IPS-11a (cell line): Measurements from ENCODE around the gene CLEC11A.

ENCODE experiments used
- H3K4me3 ChIP-seq: one replicate; pipeline ENCODE4 v1.5.1; 2013; ENCODE audit warnings: low read depth, low read length, control low read depth

Gene CLEC11A

GRCh38 chr19:50723069-50723468 lies at the start of gene CLEC11A:
Gene CLEC11A (plus strand): TSS chr19:50723364. CDS start chr19:50723526, 162 bp downstream.
- peak within 1 kb of the TSS; percentile 67 for H3K4me3 ChIP-seq

- H3K4me3 ChIP-seq, result no peak overlapping the region
Measured at GRCh38 chr19:50676625-50677197, 46.5 kb upstream of the CLEC11A start.

- H3K4me3 ChIP-seq, result no peak overlapping the region
Measured at GRCh38 chr19:50677636-50678035, 45.5 kb upstream of the CLEC11A start.

GRCh38 chr19:50678323-50678722 lies 44.8 kb upstream of the CLEC11A start:
- H3K4me3 ChIP-seq, result no peak overlapping the region

- no peak overlapping the region for H3K4me3 ChIP-seq
Measured at GRCh38 chr19:50679177-50680125, 43.7 kb upstream of the CLEC11A start.

GRCh38 chr19:50686310-50687032 lies 36.7 kb upstream of the CLEC11A start:
- H3K4me3 ChIP-seq, result peak overlapping the region; percentile 2

- H3K4me3 ChIP-seq, result no peak overlapping the region
Measured at GRCh38 chr19:50688766-50689165, 34.4 kb upstream of the CLEC11A start.

- H3K4me3 ChIP-seq, result no peak overlapping the region
Measured at GRCh38 chr19:50690439-50690838, 32.7 kb upstream of the CLEC11A start.

GRCh38 chr19:50693064-50693975 lies 29.8 kb upstream of the CLEC11A start:
- H3K4me3 ChIP-seq, result peak overlapping the region; percentile 8

GRCh38 chr19:50694815-50695145 lies 28.4 kb upstream of the CLEC11A start:
- H3K4me3 ChIP-seq, result no peak overlapping the region

- peak overlapping the region; percentile 40 for H3K4me3 ChIP-seq
Measured at GRCh38 chr19:50695251-50696093, 27.7 kb upstream of the CLEC11A start.

- peak overlapping the region; percentile 40 for H3K4me3 ChIP-seq
Measured at GRCh38 chr19:50696094-50696483, 27.1 kb upstream of the CLEC11A start.

- no peak overlapping the region for H3K4me3 ChIP-seq
Measured at GRCh38 chr19:50697414-50698124, 25.6 kb upstream of the CLEC11A start.

GRCh38 chr19:50701367-50701985 lies 21.7 kb upstream of the CLEC11A start:
- no peak overlapping the region for H3K4me3 ChIP-seq

GRCh38 chr19:50702158-50702870 lies 20.9 kb upstream of the CLEC11A start:
- no peak overlapping the region for H3K4me3 ChIP-seq

GRCh38 chr19:50702871-50703829 lies 20.0 kb upstream of the CLEC11A start:
- no peak overlapping the region for H3K4me3 ChIP-seq
